ENCODE results near the gene ARL6IP6. TPM values are rescaled to one million over a fixed set of nuclear protein-coding genes. Genes with fewer than 3 reads are reported as not detected.

ARL6IP6 gene
- total and polyA plus RNA-seq, 2 of the 13 experiments (the other 11 are each of a cell fraction or from before 2014, with no cell fraction given), result 45.0 to 65.9 TPM

GRCh38 chr2:152718076-152718908 lies at the start of gene ARL6IP6 (continued):
- TF ChIP-seq ARNTL (CRISPR knock-in tag; IDR thresholded peaks at IDR 0.05) (no peak; the same call in 1 of the 2 replicates), ISX (CRISPR knock-in tag; conservative IDR thresholded peaks at IDR 0.05) (0 out of 2 replicates have a peak, but pooled peaks have one; percentile 26), KLF9 (CRISPR knock-in tag; IDR thresholded peaks at IDR 0.05; ENCODE audit: low read depth) (no peak; the same call in 1 of the 2 replicates), ZFP90 (CRISPR knock-in tag; IDR thresholded peaks at IDR 0.05; ENCODE audit: borderline replicate concordance) (peak; percentile 87), MAF1 (CRISPR knock-in tag; IDR thresholded peaks at IDR 0.05; ENCODE audit: borderline replicate concordance) (peak; percentile 91; the same call in 1 of the 2 replicates), ZKSCAN1 (IDR thresholded peaks at IDR 0.05; ENCODE audit: low read length) (no peak), ZBTB26 (CRISPR knock-in tag; IDR thresholded peaks at IDR 0.05; ENCODE audit: borderline replicate concordance) (no peak; the same call in 1 of the 2 replicates), SATB2 (CRISPR knock-in tag; IDR thresholded peaks at IDR 0.05) (peak; percentile 83; the same call in 1 of the 2 replicates), CBX5 (CRISPR knock-in tag; IDR thresholded peaks at IDR 0.05; ENCODE audit: borderline replicate concordance) (peak; percentile 48; the same call in 1 of the 2 replicates), NR2F2 (IDR thresholded peaks at IDR 0.05; ENCODE audit: borderline replicate concordance, low read depth) (no peak), RXRB (CRISPR knock-in tag; IDR thresholded peaks at IDR 0.05; ENCODE audit: borderline replicate concordance) (0 out of 2 replicates have a peak, but pooled peaks have one; percentile 40), PTBP1 (IDR thresholded peaks at IDR 0.05; ENCODE audit: low read depth, low read length, poor library complexity, severe bottlenecking) (no peak), ZNF501 (CRISPR knock-in tag; IDR thresholded peaks at IDR 0.05) (peak; percentile 93), ZSCAN5A (CRISPR knock-in tag; IDR thresholded peaks at IDR 0.05; ENCODE audit: borderline replicate concordance) (peak; percentile 87)
- TF ChIP-seq, protein P1, sequence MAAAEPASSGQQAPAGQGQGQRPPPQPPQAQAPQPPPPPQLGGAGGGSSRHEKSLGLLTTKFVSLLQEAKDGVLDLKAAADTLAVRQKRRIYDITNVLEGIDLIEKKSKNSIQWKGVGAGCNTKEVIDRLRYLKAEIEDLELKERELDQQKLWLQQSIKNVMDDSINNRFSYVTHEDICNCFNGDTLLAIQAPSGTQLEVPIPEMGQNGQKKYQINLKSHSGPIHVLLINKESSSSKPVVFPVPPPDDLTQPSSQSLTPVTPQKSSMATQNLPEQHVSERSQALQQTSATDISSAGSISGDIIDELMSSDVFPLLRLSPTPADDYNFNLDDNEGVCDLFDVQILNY (CRISPR knock-in tag; conservative IDR thresholded peaks at IDR 0.05), result peak; percentile 94
- TF ChIP-seq, protein P2, sequence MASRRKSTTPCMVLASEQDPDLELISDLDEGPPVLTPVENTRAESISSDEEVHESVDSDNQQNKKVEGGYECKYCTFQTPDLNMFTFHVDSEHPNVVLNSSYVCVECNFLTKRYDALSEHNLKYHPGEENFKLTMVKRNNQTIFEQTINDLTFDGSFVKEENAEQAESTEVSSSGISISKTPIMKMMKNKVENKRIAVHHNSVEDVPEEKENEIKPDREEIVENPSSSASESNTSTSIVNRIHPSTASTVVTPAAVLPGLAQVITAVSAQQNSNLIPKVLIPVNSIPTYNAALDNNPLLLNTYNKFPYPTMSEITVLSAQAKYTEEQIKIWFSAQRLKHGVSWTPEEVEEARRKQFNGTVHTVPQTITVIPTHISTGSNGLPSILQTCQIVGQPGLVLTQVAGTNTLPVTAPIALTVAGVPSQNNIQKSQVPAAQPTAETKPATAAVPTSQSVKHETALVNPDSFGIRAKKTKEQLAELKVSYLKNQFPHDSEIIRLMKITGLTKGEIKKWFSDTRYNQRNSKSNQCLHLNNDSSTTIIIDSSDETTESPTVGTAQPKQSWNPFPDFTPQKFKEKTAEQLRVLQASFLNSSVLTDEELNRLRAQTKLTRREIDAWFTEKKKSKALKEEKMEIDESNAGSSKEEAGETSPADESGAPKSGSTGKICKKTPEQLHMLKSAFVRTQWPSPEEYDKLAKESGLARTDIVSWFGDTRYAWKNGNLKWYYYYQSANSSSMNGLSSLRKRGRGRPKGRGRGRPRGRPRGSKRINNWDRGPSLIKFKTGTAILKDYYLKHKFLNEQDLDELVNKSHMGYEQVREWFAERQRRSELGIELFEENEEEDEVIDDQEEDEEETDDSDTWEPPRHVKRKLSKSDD (CRISPR knock-in tag; IDR thresholded peaks at IDR 0.05; ENCODE audit: low read depth), result peak; percentile 40; the same call in 1 of the 2 replicates
